ENCODE measurements around the gene MEDAG.

DNA sequence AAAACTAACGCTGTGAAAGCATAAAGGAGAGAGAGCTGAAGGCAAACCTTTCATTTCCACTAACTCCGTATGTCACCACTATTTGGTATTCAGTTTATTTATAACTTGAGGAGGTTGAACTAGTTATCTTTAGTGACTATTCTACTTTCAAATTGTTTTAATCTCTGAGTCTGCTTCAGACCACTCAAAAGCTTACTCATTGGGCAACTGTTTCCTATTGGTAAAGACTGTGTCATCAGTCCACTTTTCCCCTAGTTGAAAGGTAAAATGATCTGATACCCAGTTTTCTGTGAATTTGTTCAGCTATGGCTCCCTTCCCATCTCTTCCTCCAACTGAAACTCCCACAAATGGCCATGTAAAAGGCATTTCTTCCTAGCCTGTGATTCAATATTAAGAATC, 65.5 kb downstream of the MEDAG start:
- TF ChIP-seq, protein P1, sequence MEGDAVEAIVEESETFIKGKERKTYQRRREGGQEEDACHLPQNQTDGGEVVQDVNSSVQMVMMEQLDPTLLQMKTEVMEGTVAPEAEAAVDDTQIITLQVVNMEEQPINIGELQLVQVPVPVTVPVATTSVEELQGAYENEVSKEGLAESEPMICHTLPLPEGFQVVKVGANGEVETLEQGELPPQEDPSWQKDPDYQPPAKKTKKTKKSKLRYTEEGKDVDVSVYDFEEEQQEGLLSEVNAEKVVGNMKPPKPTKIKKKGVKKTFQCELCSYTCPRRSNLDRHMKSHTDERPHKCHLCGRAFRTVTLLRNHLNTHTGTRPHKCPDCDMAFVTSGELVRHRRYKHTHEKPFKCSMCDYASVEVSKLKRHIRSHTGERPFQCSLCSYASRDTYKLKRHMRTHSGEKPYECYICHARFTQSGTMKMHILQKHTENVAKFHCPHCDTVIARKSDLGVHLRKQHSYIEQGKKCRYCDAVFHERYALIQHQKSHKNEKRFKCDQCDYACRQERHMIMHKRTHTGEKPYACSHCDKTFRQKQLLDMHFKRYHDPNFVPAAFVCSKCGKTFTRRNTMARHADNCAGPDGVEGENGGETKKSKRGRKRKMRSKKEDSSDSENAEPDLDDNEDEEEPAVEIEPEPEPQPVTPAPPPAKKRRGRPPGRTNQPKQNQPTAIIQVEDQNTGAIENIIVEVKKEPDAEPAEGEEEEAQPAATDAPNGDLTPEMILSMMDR (IDR thresholded peaks at IDR 0.05): no peak
- TF ChIP-seq POLR2A (IDR thresholded peaks at IDR 0.05): no peak

Measured in lower leg skin (tissue), 3 donors.